ENCODE data around the gene SHISA7. TPM values are rescaled to one million over a fixed set of nuclear protein-coding genes. Genes with fewer than 3 reads are reported as not detected.
"Not testable (repeated sequence)": the region's sequence is repeated elsewhere in the genome, so short reads cannot be mapped to it uniquely, and the experiment has no call there.

Gene SHISA7
- total RNA-seq, 4 donors from 2014 or later, result not detected

GRCh38 chr19:55419103-55419502 lies 24.0 kb downstream of the SHISA7 start:
- H3K4me3 ChIP-seq, result no peak overlapping the region
- H3K36me3 ChIP-seq, result no peaks in the 10 kb centered on the region
- H3K4me1 ChIP-seq, result no peaks in the 10 kb centered on the region
- H3K27ac ChIP-seq, result no peak overlapping the region
- no peaks in the 10 kb centered on the region for H3K9me3 ChIP-seq
- intact Hi-C loops (cut with DNase I; ENCODE audit: low total_unique reads), result no loop called here
- no peak for TF ChIP-seq CTCF (IDR thresholded peaks at IDR 0.05)
- TF ChIP-seq POLR2A (IDR thresholded peaks at IDR 0.05), result no peak
- DNase-seq, result no peak
- H3K27me3 ChIP-seq, result no peaks in the 10 kb centered on the region

DNA sequence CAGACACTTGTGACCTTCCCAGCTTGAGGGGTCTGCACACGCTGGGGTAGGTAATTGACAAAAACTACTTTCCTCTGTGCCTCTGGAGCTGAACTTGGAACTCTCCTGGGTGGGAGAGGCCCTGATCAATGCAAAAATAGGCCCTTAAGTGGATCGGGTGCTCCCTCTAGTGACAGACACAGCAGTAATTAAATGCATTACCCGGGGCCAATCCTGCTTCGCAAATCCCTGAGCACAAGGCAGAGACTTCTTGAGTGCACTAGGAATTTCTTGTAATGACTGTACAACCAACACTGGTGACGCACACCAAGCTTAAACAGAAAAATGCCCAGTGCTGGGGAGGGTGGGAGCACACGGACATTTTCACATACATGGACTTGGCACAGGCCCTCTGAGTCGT lies 24.9 kb downstream of the SHISA7 start:
- Histone ChIP-seq H3K4me3 (no peak overlapping the region), H3K27ac (no peak overlapping the region), H3K36me3 (no peaks in the 10 kb centered on the region), H3K27me3 (no peaks in the 10 kb centered on the region), H3K9me3 (no peaks in the 10 kb centered on the region), H3K4me1 (no peaks in the 10 kb centered on the region)
- TF ChIP-seq CTCF (IDR thresholded peaks at IDR 0.05), result peak; percentile 37 to 60 (median 48)
- no peak for TF ChIP-seq POLR2A (IDR thresholded peaks at IDR 0.05)
- intact Hi-C loops (cut with DNase I; ENCODE audit: low total_unique reads), result no loop called here
- DNase-seq, result peak in 1 of 2 donors; percentile 33

GRCh38 chr19:55410168-55410567 lies 32.9 kb downstream of the SHISA7 start:
- intact Hi-C loops (cut with DNase I; ENCODE audit: low total_unique reads), result no loop called here
- no peaks in the 10 kb centered on the region for H3K27me3 ChIP-seq
- no peak overlapping the region for H3K27ac ChIP-seq
- no peak for DNase-seq
- TF ChIP-seq POLR2A (IDR thresholded peaks at IDR 0.05), result no peak
- TF ChIP-seq CTCF (IDR thresholded peaks at IDR 0.05), result no peak
- peaks cover 0 to 7% of the 10 kb centered on the region in 2 donors for H3K4me1 ChIP-seq
- H3K4me3 ChIP-seq, result no peak overlapping the region
- H3K36me3 ChIP-seq, result no peaks in the 10 kb centered on the region
- H3K9me3 ChIP-seq, result no peaks in the 10 kb centered on the region

DNA sequence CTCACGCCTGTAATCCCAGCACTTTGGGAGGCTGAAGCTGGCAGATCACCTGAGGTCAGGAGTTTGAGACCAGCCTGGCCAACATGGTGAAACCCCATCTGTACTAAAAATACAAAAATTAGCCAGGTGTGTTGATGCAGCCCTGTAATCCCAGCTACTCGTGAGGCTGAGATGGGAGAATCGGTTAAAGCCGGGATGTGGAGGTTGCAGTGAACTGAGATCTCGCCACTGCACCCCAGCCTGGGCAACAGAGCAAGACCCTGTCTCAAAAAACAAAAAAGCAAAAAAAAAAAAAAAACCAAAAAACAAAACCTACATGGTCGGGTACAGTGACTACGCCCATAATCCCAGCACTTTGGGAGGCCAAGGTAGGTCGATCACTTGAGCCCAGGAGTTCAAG lies 33.9 kb downstream of the SHISA7 start:
- H3K27me3 ChIP-seq; H3K27ac ChIP-seq; H3K36me3 ChIP-seq; intact Hi-C loops (cut with DNase I; ENCODE audit: low total_unique reads); H3K4me3 ChIP-seq; DNase-seq; H3K9me3 ChIP-seq; H3K4me1 ChIP-seq: not testable (repeated sequence)

DNA sequence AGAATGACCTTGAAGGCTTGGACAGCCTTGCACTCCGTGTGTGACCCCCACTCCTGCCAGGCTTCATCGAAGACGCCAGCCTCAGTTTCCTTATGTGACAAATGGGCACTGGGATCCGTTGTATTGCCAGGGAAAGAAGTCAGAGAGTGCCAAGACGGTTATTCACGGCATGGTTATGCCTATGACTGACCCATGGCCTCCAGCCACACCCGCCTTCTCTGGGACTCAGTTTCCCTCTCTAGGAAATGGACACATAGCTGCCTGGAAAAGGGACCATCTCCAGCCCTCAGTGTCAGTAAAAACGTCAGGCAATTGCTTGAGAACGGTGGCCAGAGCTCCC lies 34.6 kb downstream of the SHISA7 start:
- peak overlapping the region; percentile 29 to 90 for H3K4me3 ChIP-seq
- peak overlapping the region; percentile 95 to 98 for H3K27ac ChIP-seq
- intact Hi-C loops (cut with DNase I; ENCODE audit: low total_unique reads), result no loop called here
- no peaks in the 10 kb centered on the region for H3K27me3 ChIP-seq
- no peaks in the 10 kb centered on the region for H3K36me3 ChIP-seq
- no peaks in the 10 kb centered on the region for H3K9me3 ChIP-seq
- DNase-seq, result no peak
- H3K4me1 ChIP-seq, result peaks cover 0 to 7% of the 10 kb centered on the region in 2 donors
- TF ChIP-seq POLR2A (IDR thresholded peaks at IDR 0.05), result no peak
- TF ChIP-seq CTCF (IDR thresholded peaks at IDR 0.05), result no peak

All from uterus (tissue), 4 donors.